ENCODE data around the gene OLA1.

Gene OLA1

GRCh38 chr2:174120346-174120745 lies 128.0 kb downstream of the OLA1 start:
- no peak for DNase-seq (ENCODE audit: low spot score)

GRCh38 chr2:174117951-174118930 lies 130.1 kb downstream of the OLA1 start:
- peak; percentile 48 for DNase-seq (ENCODE audit: low spot score)

- no peak for DNase-seq (ENCODE audit: low spot score)
Measured at GRCh38 chr2:174112073-174112472, 136.3 kb downstream of the OLA1 start.

GRCh38 chr2:174108579-174108978 lies 139.8 kb downstream of the OLA1 start:
- no peak for DNase-seq (ENCODE audit: low spot score)

GRCh38 chr2:174106736-174107135 lies 141.6 kb downstream of the OLA1 start:
- DNase-seq (ENCODE audit: low spot score) = no peak

- no peak for DNase-seq (ENCODE audit: low spot score)
Measured at GRCh38 chr2:174094542-174094941, 153.8 kb downstream of the OLA1 start.

- DNase-seq (ENCODE audit: low spot score) = no peak
Measured at GRCh38 chr2:174090476-174090875, 157.9 kb downstream of the OLA1 start.

- DNase-seq (ENCODE audit: low spot score) = no peak
Measured at GRCh38 chr2:174088706-174089460, 159.4 kb downstream of the OLA1 start.

GRCh38 chr2:174086708-174087107 lies 161.6 kb downstream of the OLA1 start:
- DNase-seq (ENCODE audit: low spot score) = no peak

GRCh38 chr2:174085781-174086180 lies 162.6 kb downstream of the OLA1 start:
- DNase-seq (ENCODE audit: low spot score) = no peak

GRCh38 chr2:174083843-174084458 lies 164.4 kb downstream of the OLA1 start:
- DNase-seq (ENCODE audit: low spot score) = no peak

GRCh38 chr2:174080672-174081121 lies 167.6 kb downstream of the OLA1 start:
- DNase-seq (ENCODE audit: low spot score) = no peak

GRCh38 chr2:174078275-174078674 lies 170.1 kb downstream of the OLA1 start:
- no peak for DNase-seq (ENCODE audit: low spot score)

- no peak for DNase-seq (ENCODE audit: low spot score)
Measured at GRCh38 chr2:174076975-174077374, 171.4 kb downstream of the OLA1 start.

- DNase-seq (ENCODE audit: low spot score) = no peak
Measured at GRCh38 chr2:174076040-174076439, 172.3 kb downstream of the OLA1 start.

GRCh38 chr2:174074831-174075230 lies 173.5 kb downstream of the OLA1 start:
- DNase-seq (ENCODE audit: low spot score) = no peak

- no peak for DNase-seq (ENCODE audit: low spot score)
Measured at GRCh38 chr2:174072857-174073256, 175.5 kb downstream of the OLA1 start.

- DNase-seq (ENCODE audit: low spot score) = no peak
Measured at GRCh38 chr2:174072069-174072468, 176.3 kb downstream of the OLA1 start.

GRCh38 chr2:174071321-174071720 lies 177.0 kb downstream of the OLA1 start:
- DNase-seq (ENCODE audit: low spot score) = no peak

- no peak for DNase-seq (ENCODE audit: low spot score)
Measured at GRCh38 chr2:174070281-174070680, 178.1 kb downstream of the OLA1 start.

- no peak for DNase-seq (ENCODE audit: low spot score)
Measured at GRCh38 chr2:174067815-174068214, 180.5 kb downstream of the OLA1 start.

GRCh38 chr2:174066871-174067270 lies 181.5 kb downstream of the OLA1 start:
- no peak for DNase-seq (ENCODE audit: low spot score)
